Measurements from ENCODE around the gene PIK3AP1.

The PIK3AP1 gene

GRCh38 chr10:96675846-96676245 lies 44.5 kb downstream of the PIK3AP1 start:
- no peak overlapping the region for H3K4me3 ChIP-seq (ENCODE audit: control insufficient read depth, low read depth, low read length)
- no peak for DNase-seq (ENCODE audit: low read depth)

GRCh38 chr10:96673318-96674099 lies 46.8 kb downstream of the PIK3AP1 start:
- H3K4me3 ChIP-seq (ENCODE audit: control insufficient read depth, low read depth, low read length), result no peak overlapping the region
- DNase-seq (ENCODE audit: low read depth), result no peak
- no peak for TF ChIP-seq CTCF (IDR thresholded peaks at IDR 0.05; ENCODE audit: control insufficient read depth, insufficient read depth, low read depth, low read length, missing control alignments)

More at GRCh38 chr10:96675846-96676245, 44.5 kb downstream of the PIK3AP1 start:
- TF ChIP-seq CTCF (IDR thresholded peaks at IDR 0.05; ENCODE audit: control insufficient read depth, insufficient read depth, low read depth, low read length, missing control alignments), result no peak

GRCh38 chr10:96672481-96673175 lies 47.7 kb downstream of the PIK3AP1 start:
- DNase-seq (ENCODE audit: low read depth), result no peak
- no peak for TF ChIP-seq CTCF (IDR thresholded peaks at IDR 0.05; ENCODE audit: control insufficient read depth, insufficient read depth, low read depth, low read length, missing control alignments)
- H3K4me3 ChIP-seq (ENCODE audit: control insufficient read depth, low read depth, low read length), result no peak overlapping the region

- no peak for DNase-seq (ENCODE audit: low read depth)
- H3K4me3 ChIP-seq (ENCODE audit: control insufficient read depth, low read depth, low read length), result no peak overlapping the region
- TF ChIP-seq CTCF (IDR thresholded peaks at IDR 0.05; ENCODE audit: control insufficient read depth, insufficient read depth, low read depth, low read length, missing control alignments), result no peak
Observed at GRCh38 chr10:96671211-96671890, 49.0 kb downstream of the PIK3AP1 start.

- no peak for DNase-seq (ENCODE audit: low read depth)
- no peak for TF ChIP-seq CTCF (IDR thresholded peaks at IDR 0.05; ENCODE audit: control insufficient read depth, insufficient read depth, low read depth, low read length, missing control alignments)
Observed at GRCh38 chr10:96670786-96671185, 49.5 kb downstream of the PIK3AP1 start.

GRCh38 chr10:96667401-96667800 lies 52.9 kb downstream of the PIK3AP1 start:
- no peak for DNase-seq (ENCODE audit: low read depth)
- TF ChIP-seq CTCF (IDR thresholded peaks at IDR 0.05; ENCODE audit: control insufficient read depth, insufficient read depth, low read depth, low read length, missing control alignments), result no peak
- no peak overlapping the region for H3K4me3 ChIP-seq (ENCODE audit: control insufficient read depth, low read depth, low read length)

More at GRCh38 chr10:96670786-96671185, 49.5 kb downstream of the PIK3AP1 start:
- H3K4me3 ChIP-seq (ENCODE audit: control insufficient read depth, low read depth, low read length), result no peak overlapping the region
